ENCODE data around the gene LRRC45.

Gene LRRC45

GRCh38 chr17:82035488-82035887 is 12.4 kb downstream of the LRRC45 start:
- TF ChIP-seq PPARA (CRISPR knock-in tag; IDR thresholded peaks at IDR 0.05; ENCODE audit: borderline replicate concordance), result no peak
- TF ChIP-seq RARB (CRISPR knock-in tag; IDR thresholded peaks at IDR 0.05), result no peak
- no peak for TF ChIP-seq TSHZ2 (CRISPR knock-in tag; IDR thresholded peaks at IDR 0.05)
- TF ChIP-seq ZC3H10 (CRISPR knock-in tag; IDR thresholded peaks at IDR 0.05), result no peak
- no peak for TF ChIP-seq BACH2 (CRISPR knock-in tag; IDR thresholded peaks at IDR 0.05; ENCODE audit: borderline replicate concordance)
- no peak for TF ChIP-seq ZNF8 (CRISPR knock-in tag; IDR thresholded peaks at IDR 0.05)
- TF ChIP-seq ZFP3 (CRISPR knock-in tag; IDR thresholded peaks at IDR 0.05), result no peak
- no peak for TF ChIP-seq POU6F1 (CRISPR knock-in tag; IDR thresholded peaks at IDR 0.05; ENCODE audit: borderline replicate concordance, low read depth)
- no peak for TF ChIP-seq TOX (CRISPR knock-in tag; IDR thresholded peaks at IDR 0.05; ENCODE audit: borderline replicate concordance)
- no peak for TF ChIP-seq TCF4 (CRISPR knock-in tag; IDR thresholded peaks at IDR 0.05; ENCODE audit: borderline replicate concordance)
- TF ChIP-seq CSRNP3 (CRISPR knock-in tag; IDR thresholded peaks at IDR 0.05), result no peak
- no peak for TF ChIP-seq SNAI2 (CRISPR knock-in tag; IDR thresholded peaks at IDR 0.05)
- no peak for ATAC-seq

- ATAC-seq, result no peak
- TF ChIP-seq ZNF565 (CRISPR knock-in tag; conservative IDR thresholded peaks at IDR 0.05; ENCODE audit: low read depth) (no peak), TOX (CRISPR knock-in tag; IDR thresholded peaks at IDR 0.05; ENCODE audit: borderline replicate concordance) (no peak), ARNTL (CRISPR knock-in tag; IDR thresholded peaks at IDR 0.05; ENCODE audit: borderline replicate concordance, low read depth) (no peak), ZFP3 (CRISPR knock-in tag; IDR thresholded peaks at IDR 0.05) (no peak), ESRRG (CRISPR knock-in tag; IDR thresholded peaks at IDR 0.05) (no peak), CREB5 (CRISPR knock-in tag; IDR thresholded peaks at IDR 0.05; ENCODE audit: low read depth) (no peak), OSR1 (CRISPR knock-in tag; IDR thresholded peaks at IDR 0.05) (no peak), TSHZ2 (CRISPR knock-in tag; IDR thresholded peaks at IDR 0.05) (no peak), CSRNP3 (CRISPR knock-in tag; IDR thresholded peaks at IDR 0.05) (no peak), PPARA (CRISPR knock-in tag; IDR thresholded peaks at IDR 0.05; ENCODE audit: borderline replicate concordance) (no peak), BACH2 (CRISPR knock-in tag; IDR thresholded peaks at IDR 0.05; ENCODE audit: borderline replicate concordance) (no peak), CSDC2 (CRISPR knock-in tag; IDR thresholded peaks at IDR 0.05) (no peak)
These were observed 13.0 kb downstream of the LRRC45 start for GRCh38 chr17:82035956-82036633.
